Motor neuron (in vitro differentiated cells): Measurements from ENCODE around the gene PACSIN1. TPM values are rescaled to one million over a fixed set of nuclear protein-coding genes. Genes with fewer than 3 reads are reported as not detected.

Experiments used
- ATAC-seq, 8 experiments: fragments of 200-7000 bp; cut with Tn5 transposase; replicated peaks in 6 of 8; 2 replicates each; pipeline ENCODE4 v1.8.0; 2021; ENCODE audit warnings: mild to moderate bottlenecking in 8 of 8, moderate library complexity in 8 of 8
- H3K27ac ChIP-seq, 2 donors: fragments of 250-450 bp; sonication (Bioruptor Pico); 2 replicates each; pipeline ENCODE4 v1.9.0; 2021; ENCODE audit warnings: antibody characterized with exemption in 2 of 2, mild to moderate bottlenecking in 2 of 2, moderate library complexity in 1 of 2
- H3K4me1 ChIP-seq, 2 donors: fragments of 250-450 bp; sonication (Bioruptor Pico); replicated peaks in 1 of 2; 2 replicates each; pipeline ENCODE4 v1.6.1; 2021; ENCODE audit warnings: antibody characterized with exemption in 2 of 2, mild to moderate bottlenecking in 2 of 2, moderate library complexity in 1 of 2
- H3K4me3 ChIP-seq, 5 donors: fragments of 250-450 bp; sonication (Bioruptor Pico); 2 replicates each; pipeline ENCODE4 v1.9.0; 2021; ENCODE audit warnings: antibody characterized with exemption in 5 of 5, mild to moderate bottlenecking in 5 of 5, moderate library complexity in 4 of 5
- WGBS, 10 experiments: fragments of 450-650 bp; shearing (Covaris generic); methylation state at CpG; one replicate each; pipeline ENCODE4 v1.0.0; 2022; 5-methylcytosine and 5-hydroxymethylcytosine counted together
- in situ Hi-C, 9 experiments: fragments of 400-800 bp; cut with MboI; loops; one replicate each; pipeline ENCODE4 v1.15.0; 2021; ENCODE audit warnings: low sequenced_read_pairs in 9 of 9, low pct_unique_long_range_greater_than_20kb in 2 of 9; ENCODE audit not compliant: unreplicated experiment in 9 of 9
- total RNA-seq, 8 experiments: library from RNA; unstranded; fragments of 300-600 nt; gene quantifications; 2 replicates each; pipeline versions ENCODE4 v1.2.3 to v1.2.4, GENCODE V29; 2022

Gene PACSIN1
- total RNA-seq = 1 to 10 TPM in 5 of 8 experiments, under 1 TPM in 3; 0.61 to 4.7 (median 1.3) TPM

GRCh38 chr6:34465531-34466241, at the start of gene PACSIN1:
Gene PACSIN1 (plus strand): TSS chr6:34466076. CDS start chr6:34526306, 60,230 bp downstream.
- H3K4me3 ChIP-seq = peak within 1 kb of the TSS; percentile 36 to 45 (median 43)
- peaks cover 11 to 14% of the 10 kb centered on the region in 2 donors for H3K4me1 ChIP-seq
- in situ Hi-C loops = loop anchor here in 1 of 9 experiments (25.0 kb wide), 1 partner anchor 122 kb away; no protein-coding TSS in a partner anchor
- peak; percentile 50 to 95 (median 71) for ATAC-seq
- H3K27ac ChIP-seq = peak within 1 kb of the TSS in 1 of 2 donors; percentile 47
- 20% methylated on average over 1 of the region's 67 CpGs; no CpG with 5 or more reads in 9 of the 10 experiments for WGBS, 10 experiments

- Histone ChIP-seq H3K4me3 (no peak overlapping the region), H3K4me1 (peaks cover 3 to 5% of the 10 kb centered on the region in 2 donors), H3K27ac (no peak overlapping the region)
- 73 to 100% (median 87%) methylated on average over 1 to 7 of the region's 7 CpGs; no CpG with 5 or more reads in 1 of the 10 experiments for WGBS, 10 experiments
- ATAC-seq = no peak
- in situ Hi-C loops = loop anchor here in 2 of 9 experiments (25.0 kb wide), 2 partner anchors 155 to 180 kb away; partner anchors contain the start of genes HMGA1 (in 1 of the 2) and SMIM29 (in 1 of the 2)
Measured at GRCh38 chr6:34416877-34417371, 49.0 kb upstream of the PACSIN1 start.

- 69 to 100% (median 92%) methylated on average over 1 to 5 of the region's 5 CpGs; no CpG with 5 or more reads in 3 of the 10 experiments for WGBS, 10 experiments
- in situ Hi-C loops = loop anchor here in 2 of 9 experiments (25.0 kb wide), 2 partner anchors 156 to 181 kb away; partner anchors contain the start of genes HMGA1 (in 1 of the 2) and SMIM29 (in 1 of the 2)
- Histone ChIP-seq H3K27ac (no peak overlapping the region), H3K4me1 (no peaks in the 10 kb centered on the region), H3K4me3 (no peak overlapping the region)
- ATAC-seq = no peak
Measured at GRCh38 chr6:34418367-34418766, 47.5 kb upstream of the PACSIN1 start.

- Histone ChIP-seq H3K4me1 (peaks cover 7 to 10% of the 10 kb centered on the region in 2 donors), H3K27ac (no peak overlapping the region), H3K4me3 (no peak overlapping the region)
- ATAC-seq = no peak
- in situ Hi-C loops = loop anchor here in 2 of 9 experiments (25.0 kb wide), 2 partner anchors 161 to 186 kb away; partner anchors contain the start of genes HMGA1 (in 1 of the 2) and SMIM29 (in 1 of the 2)
- 80 to 100% (median 100%) methylated on average over 1 to 5 of the region's 5 CpGs; no CpG with 5 or more reads in 1 of the 10 experiments for whole genome bisulfite sequencing, 10 experiments
Measured at GRCh38 chr6:34423254-34423653, 42.6 kb upstream of the PACSIN1 start.

- peaks cover 7 to 10% of the 10 kb centered on the region in 2 donors for H3K4me1 ChIP-seq
- H3K27ac ChIP-seq = peak overlapping the region in 1 of 2 donors; percentile 85
- in situ Hi-C loops = loop anchor here in 2 of 9 experiments (25.0 kb wide), 2 partner anchors 162 to 187 kb away; partner anchors contain the start of genes HMGA1 (in 1 of the 2) and SMIM29 (in 1 of the 2)
- WGBS, 10 experiments = 20 to 93% (median 74%) methylated on average over 1 to 13 of the region's 19 CpGs
- ATAC-seq = no peak
- H3K4me3 ChIP-seq = peak overlapping the region; percentile 58 to 86 (median 70)
Measured at GRCh38 chr6:34424200-34425131, 41.4 kb upstream of the PACSIN1 start.

GRCh38 chr6:34425132-34425497, 40.8 kb upstream of the PACSIN1 start:
- 0 to 15% (median 0%) methylated on average over 1 to 5 of the region's 10 CpGs; no CpG with 5 or more reads in 5 of the 10 experiments for WGBS, 10 experiments
- in situ Hi-C loops = no loop called here
- Histone ChIP-seq H3K27ac (peak overlapping the region in 1 of 2 donors; percentile 85), H3K4me3 (peak overlapping the region; percentile 58 to 86 (median 70)), H3K4me1 (peaks cover 7 to 10% of the 10 kb centered on the region in 2 donors)
- ATAC-seq = peak in 1 of 8 experiments; percentile 3

- H3K4me3 ChIP-seq = peak within 1 kb of the TSS; percentile 58 to 86 (median 70)
- H3K27ac ChIP-seq = peak within 1 kb of the TSS; percentile 71 to 85
- WGBS, 10 experiments = 0 to 2% (median 0%) methylated on average over 2 to 19 of the region's 58 CpGs; no CpG with 5 or more reads in 1 of the 10 experiments
- in situ Hi-C loops = no loop called here
- ATAC-seq = peak; percentile 82 to 98 (median 97)
- peaks cover 7 to 10% of the 10 kb centered on the region in 2 donors for H3K4me1 ChIP-seq
Measured at GRCh38 chr6:34425498-34426410, 40.1 kb upstream of the PACSIN1 start, which contains the start of gene RPS10. Gene RPS10 (minus strand): TSS chr6:34426069. CDS start chr6:34425221, 848 bp downstream.

- H3K27ac ChIP-seq = no peak overlapping the region
- WGBS, 10 experiments = 43 to 93% (median 81%) methylated on average over 4 to 5 of the region's 5 CpGs; no CpG with 5 or more reads in 3 of the 10 experiments
- in situ Hi-C loops = no loop called here
- no peak for ATAC-seq
- no peak overlapping the region for H3K4me3 ChIP-seq
- no peaks in the 10 kb centered on the region for H3K4me1 ChIP-seq
Measured at GRCh38 chr6:34435916-34436315, 30.0 kb upstream of the PACSIN1 start.

- in situ Hi-C loops = no loop called here
- Histone ChIP-seq H3K4me1 (no peaks in the 10 kb centered on the region), H3K27ac (no peak overlapping the region), H3K4me3 (no peak overlapping the region)
- no peak for ATAC-seq
- 58 to 91% (median 87%) methylated on average over 1 to 18 of the region's 38 CpGs; no CpG with 5 or more reads in 5 of the 10 experiments for WGBS, 10 experiments
Measured at GRCh38 chr6:34436803-34437643, 28.9 kb upstream of the PACSIN1 start.

- Histone ChIP-seq H3K4me1 (no peaks in the 10 kb centered on the region), H3K27ac (no peak overlapping the region), H3K4me3 (no peak overlapping the region)
- no peak for ATAC-seq
- in situ Hi-C loops = no loop called here
- WGBS, 10 experiments = 0 to 86% (median 34%) methylated on average over 1 of the region's 1 CpG; no CpG with 5 or more reads in 4 of the 10 experiments
Measured at GRCh38 chr6:34437644-34437970, 28.3 kb upstream of the PACSIN1 start.

GRCh38 chr6:34438705-34439104, 27.2 kb upstream of the PACSIN1 start:
- no peak overlapping the region for H3K4me3 ChIP-seq
- H3K4me1 ChIP-seq = no peaks in the 10 kb centered on the region
- ATAC-seq = no peak
- no peak overlapping the region for H3K27ac ChIP-seq
- in situ Hi-C loops = no loop called here
- 14 to 100% (median 66%) methylated on average over 1 to 4 of the region's 4 CpGs; no CpG with 5 or more reads in 2 of the 10 experiments for WGBS, 10 experiments
